HG02970 (cell line): ENCODE results near the gene KCTD18.
A peak's percentile ranks its signal among the peaks of the same experiment; 100 is the strongest.

Experiments used
- ATAC-seq: cut with Tn5 transposase; IDR thresholded peaks from one replicate; pipeline ENCODE4 v1.9.1; 2021; ENCODE audit warnings: mild to moderate bottlenecking, moderate library complexity, moderate number of reproducible peaks; ENCODE audit not compliant: unreplicated experiment, low FRiP score

KCTD18 gene

GRCh38 chr2:200488169-200488568, 21.7 kb downstream of the KCTD18 start:
- no peak for ATAC-seq

GRCh38 chr2:200486529-200486928, 23.3 kb downstream of the KCTD18 start:
- no peak for ATAC-seq

GRCh38 chr2:200484934-200485333, 24.9 kb downstream of the KCTD18 start:
- no peak for ATAC-seq

- no peak for ATAC-seq
Measured at GRCh38 chr2:200483729-200484198, 26.1 kb downstream of the KCTD18 start.

GRCh38 chr2:200482194-200482593, 27.7 kb downstream of the KCTD18 start:
- ATAC-seq, result peak; percentile 57

DNA sequence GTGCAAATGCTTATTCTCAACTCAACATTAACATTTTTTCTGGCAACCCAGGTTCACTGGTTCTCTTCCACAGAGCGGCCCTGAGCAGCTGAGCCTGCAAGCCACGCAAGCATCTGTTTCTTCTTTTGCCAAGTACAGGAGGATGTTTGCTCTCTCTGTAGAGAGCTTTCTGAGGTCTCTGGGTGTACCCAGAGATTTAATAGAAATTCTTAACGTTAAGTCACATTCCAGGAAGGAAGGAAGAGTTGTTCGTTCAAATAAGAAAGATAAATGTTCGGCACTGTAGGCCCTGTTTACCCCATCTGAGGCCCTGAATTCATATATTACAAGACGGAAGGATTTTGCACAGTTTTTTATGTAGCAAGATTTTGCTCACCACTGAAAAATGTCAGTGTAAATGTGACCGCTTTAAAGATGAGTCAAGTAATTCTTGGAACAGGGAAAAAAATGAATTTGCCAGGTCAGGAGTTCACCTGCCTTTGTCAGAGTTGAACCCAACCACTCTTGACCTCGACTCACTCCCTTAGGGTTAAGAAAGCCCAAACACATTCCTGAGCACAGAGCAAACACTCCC, 30.1 kb downstream of the KCTD18 start:
- ATAC-seq, result no peak

GRCh38 chr2:200477667-200478131, 32.2 kb downstream of the KCTD18 start:
- ATAC-seq, result no peak

DNA sequence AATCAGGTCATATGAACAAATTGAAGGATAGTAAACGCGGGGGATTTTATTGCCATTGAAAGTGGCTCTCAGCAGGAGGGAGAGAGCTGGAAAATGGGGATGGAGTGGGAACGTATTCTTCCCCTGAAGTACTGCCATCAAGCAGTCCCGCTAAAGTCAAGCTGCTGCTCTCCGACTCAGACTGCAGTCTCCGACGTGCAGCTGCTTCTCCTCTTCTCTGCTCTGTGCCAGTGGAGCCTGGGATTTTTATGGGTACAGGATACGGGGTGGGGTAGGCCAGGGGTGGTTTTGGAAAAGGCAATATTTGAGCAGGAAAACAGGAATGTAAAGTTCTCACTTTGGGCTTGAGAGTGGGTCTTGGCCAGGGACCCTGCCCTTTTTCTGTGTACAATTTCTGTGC, 33.0 kb downstream of the KCTD18 start:
- ATAC-seq, result no peak

DNA sequence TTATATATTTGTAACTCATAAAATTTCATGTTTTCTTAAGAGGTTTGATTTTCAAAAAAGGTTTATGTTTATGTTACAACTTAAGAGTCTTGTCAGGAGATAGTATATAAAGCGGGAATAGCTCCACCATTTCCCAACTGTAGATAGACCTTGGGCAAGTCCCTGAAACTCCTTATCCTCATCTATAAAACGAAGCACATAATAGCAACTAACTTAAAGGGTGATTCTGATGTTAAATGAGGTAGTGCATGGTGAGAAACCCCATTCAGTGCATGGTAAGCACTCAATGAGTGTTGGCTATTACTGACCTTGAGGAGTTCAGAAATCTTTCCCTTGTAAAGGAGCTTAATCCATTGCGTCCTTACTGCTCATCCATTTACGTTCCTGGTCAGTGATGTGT, 34.1 kb downstream of the KCTD18 start:
- ATAC-seq, result no peak

DNA sequence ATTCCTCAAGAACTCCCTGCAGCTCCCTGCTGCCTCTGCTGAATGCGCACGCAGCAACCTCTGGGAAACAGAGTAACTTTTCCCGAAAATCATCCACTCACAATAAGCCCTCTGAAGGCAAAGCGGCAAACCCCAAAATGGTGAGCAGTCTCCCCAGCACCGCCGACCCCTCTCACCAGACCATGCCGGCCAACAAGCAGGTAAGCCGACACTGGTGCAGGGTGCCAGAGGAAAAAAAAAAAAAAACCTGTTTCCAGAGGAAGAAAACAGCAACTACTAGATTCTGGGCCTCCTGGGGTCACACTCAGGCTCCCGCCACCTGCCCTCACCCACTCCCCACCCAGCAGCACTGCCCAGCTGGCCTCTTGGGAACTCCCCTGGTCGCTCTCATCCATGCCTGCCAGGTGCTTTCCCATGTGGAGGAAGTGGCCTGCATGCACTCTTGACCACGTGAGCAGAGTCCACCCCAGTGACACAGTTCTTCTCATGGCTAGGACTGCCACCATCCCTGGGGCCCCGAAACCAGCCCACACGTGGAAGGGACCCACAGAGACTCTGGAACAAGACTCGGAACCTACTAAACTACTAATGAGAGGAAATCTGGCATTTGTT, 36.9 kb downstream of the KCTD18 start:
- ATAC-seq, result no peak

GRCh38 chr2:200471928-200472645, 37.8 kb downstream of the KCTD18 start:
- ATAC-seq, result peak; percentile 10

GRCh38 chr2:200471324-200471848, 38.5 kb downstream of the KCTD18 start:
- ATAC-seq, result peak; percentile 82

- no peak for ATAC-seq
Measured at GRCh38 chr2:200470230-200470629, 39.6 kb downstream of the KCTD18 start.

DNA sequence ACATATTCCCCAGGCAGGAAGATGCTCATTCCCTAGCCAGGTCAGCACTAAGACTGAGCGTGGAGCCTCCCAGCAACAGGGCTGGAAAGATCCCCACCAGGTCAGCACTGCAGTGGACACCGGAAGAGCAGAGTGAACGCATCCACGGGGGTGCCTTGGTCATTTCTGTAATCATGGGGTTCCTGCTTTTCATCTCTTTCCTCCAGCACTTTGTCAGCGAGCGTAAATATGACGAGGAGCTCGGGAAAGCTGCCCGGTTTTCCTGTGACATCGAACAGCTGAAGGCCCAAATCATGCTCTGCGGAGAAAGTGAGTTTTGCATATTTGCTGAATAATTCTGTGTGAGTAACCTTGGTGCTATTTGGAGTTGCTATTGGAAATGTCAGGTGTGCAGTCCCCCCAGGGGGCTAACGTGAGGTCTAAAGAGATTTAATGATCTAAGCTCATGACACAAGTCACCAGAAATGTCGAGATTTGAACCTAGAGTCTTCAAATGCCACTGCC, 40.1 kb downstream of the KCTD18 start:
- no peak for ATAC-seq

DNA sequence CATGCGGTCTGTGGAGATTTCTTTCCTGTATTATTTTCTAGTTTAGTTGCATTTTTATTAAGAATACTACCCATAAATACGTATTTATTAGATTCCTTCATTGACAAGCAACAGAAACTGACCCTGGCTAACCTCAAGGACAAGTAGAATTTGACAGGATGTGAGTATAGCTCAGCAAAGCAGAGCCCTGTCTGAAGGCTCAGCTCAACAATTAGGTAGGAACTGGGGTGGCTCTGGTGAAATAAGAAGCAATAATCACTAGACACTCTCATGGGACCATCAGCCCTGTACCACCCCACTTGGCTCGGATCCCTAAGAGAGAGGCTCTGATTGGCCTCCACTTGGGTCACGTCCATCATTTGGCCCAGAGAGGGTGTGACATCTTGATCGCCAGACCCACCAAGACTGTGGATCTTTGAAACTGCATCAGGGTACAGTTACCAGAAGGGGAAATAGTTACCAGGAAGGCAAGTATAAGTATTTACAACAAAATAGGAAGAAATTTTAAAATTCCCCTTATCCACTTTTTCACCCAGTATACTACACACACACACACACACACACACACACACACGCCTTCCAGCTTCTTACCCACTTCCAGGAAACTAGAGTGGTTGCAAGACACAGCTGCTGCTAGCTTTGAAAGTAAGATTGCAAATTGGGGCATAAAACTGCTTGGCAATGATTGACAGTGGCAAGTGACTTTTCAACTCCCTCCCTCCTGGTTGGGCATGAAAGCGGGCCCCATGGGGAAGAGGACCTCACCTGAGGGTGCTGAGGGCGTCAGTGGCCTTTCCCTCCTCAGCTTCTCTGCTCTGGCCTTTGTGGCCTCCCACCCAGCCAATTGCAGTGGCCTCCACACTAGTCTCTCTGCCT, 41.8 kb downstream of the KCTD18 start:
- no peak for ATAC-seq

- ATAC-seq, result no peak
Measured at GRCh38 chr2:200466425-200467418, 43.1 kb downstream of the KCTD18 start.

DNA sequence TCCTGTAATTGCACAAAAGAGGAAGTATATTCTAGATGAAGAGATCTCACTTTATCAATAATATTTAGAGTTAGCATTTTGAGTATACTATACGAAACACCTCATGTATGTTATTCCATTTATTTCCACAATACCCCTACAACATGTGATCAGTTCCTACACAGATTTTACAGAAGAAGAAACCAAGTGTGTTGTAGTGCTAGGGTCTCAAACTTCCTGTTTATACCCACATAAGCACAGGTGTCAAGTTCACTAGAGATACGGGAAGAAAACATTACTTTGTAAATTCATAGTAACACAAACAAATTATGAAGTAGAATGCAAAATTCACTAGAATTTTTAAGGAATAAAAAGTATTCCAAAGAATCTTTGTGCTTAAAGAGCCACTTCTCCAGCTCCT, 46.4 kb downstream of the KCTD18 start:
- ATAC-seq, result no peak

DNA sequence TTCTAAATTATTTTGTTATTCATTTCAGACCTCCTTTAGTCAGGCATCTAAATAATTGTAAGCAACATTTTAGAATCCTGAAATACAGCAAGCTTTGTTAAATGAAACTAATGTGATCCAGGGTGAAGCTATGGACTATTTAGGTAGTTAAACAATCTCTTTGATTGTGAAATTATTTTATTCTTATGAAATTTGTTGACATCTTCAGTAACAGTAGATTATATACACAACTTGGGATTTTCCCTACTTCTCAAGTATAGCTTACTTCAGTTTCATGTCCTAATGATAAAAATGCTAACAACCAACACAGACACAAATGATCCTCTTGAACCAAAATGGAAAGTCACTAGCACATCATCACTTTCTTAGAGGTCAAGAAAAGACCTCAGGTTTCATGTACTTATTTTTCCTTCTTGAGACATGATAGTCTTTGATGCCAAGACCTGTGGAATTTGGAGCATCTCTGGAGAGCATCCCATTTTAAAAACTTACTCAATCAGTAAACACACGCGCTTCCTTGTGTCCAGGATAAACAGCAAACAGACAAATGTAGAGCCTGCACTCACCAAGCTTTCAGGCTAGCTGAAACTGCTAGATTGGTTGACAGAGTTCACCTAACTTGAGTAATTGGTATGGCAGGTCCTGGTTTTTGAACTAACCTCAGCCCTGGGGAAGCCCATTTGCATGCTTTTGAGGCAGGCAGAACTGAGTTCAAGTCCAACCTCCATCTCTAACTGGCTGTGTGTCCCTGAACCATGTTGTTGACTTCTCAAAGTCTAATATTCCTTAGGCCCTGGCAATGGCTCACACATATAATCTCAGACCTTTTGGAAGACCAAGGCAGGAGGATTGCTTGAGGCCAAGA, 47.8 kb downstream of the KCTD18 start:
- ATAC-seq, result no peak
